K562 (cell line): ENCODE results near the gene TSPAN32. TPM values are rescaled to one million over a fixed set of nuclear protein-coding genes. Genes with fewer than 3 reads are reported as not detected.

Experiments
- ATAC-seq: fragments of 200-7000 bp; cut with Tn5 transposase; 3 replicates; pipeline ENCODE4 v1.9.1; 2020; ENCODE audit warnings: moderate library complexity
- BruUV-seq: library from RNA; stranded (reverse); fragments of 400-500 nt; replicated peaks from 2 replicates; lab custom pipeline; 2021; lab: Mats Ljungman, UMichigan
- CTCF ChIA-PET: fragments of 300-600 bp; formaldehyde crosslinking; extraction: SDS; loops from one replicate; lab custom pipeline; 2021; ENCODE audit warnings: low intra/inter-chr PET ratio; lab: Yijun Ruan, JAX
- POLR2A ChIA-PET: fragments of 300-600, 350-650 bp; sonication (Branson Sonifier 250); formaldehyde crosslinking; extraction: SDS; loops from one replicate; lab custom pipeline; 2021; ENCODE audit warnings: antibody characterized with exemption, inconsistent platforms; lab: Yijun Ruan, JAX
- DNase-seq, 4 experiments: peaks; one replicate each; pipeline versions ENCODE4 v3.0.0 to v3.0.0-alpha.2; 2011 to 2018; ENCODE audit warnings: low spot score in 3 of 4, mixed read lengths in 3 of 4; ENCODE audit errors: extremely low read depth in 1 of 4
- FAIRE-seq: peaks from 2 replicates; lab custom pipeline; 2011; peaks lifted over from hg19 to GRCh38; lab: Jason Lieb, UNC
- H2AFZ ChIP-seq: 2 replicates; pipeline ENCODE4 v1.6.0; 2011; ENCODE audit warnings: low read depth, low read length, control low read depth, inconsistent platforms
- H3K27ac ChIP-seq: fragments of 200-600 bp; 3 replicates; pipeline ENCODE4 v1.8.0; 2011; ENCODE audit warnings: low read depth, mild to moderate bottlenecking, control low read depth, inconsistent platforms, low read length, moderate library complexity, mixed read lengths; ENCODE audit errors: extremely low read depth
- H3K27me3 ChIP-seq, 2 experiments: fragments of 300-600 bp in 1 of 2; 2 replicates in 1 of 2; 3 replicates in 1 of 2; pipeline versions ENCODE4 v1.6.0 to v1.8.0; 2011; ENCODE audit warnings: inconsistent platforms in 2 of 2, low read length in 2 of 2, mild to moderate bottlenecking in 1 of 2, mixed read lengths in 1 of 2, moderate library complexity in 1 of 2; ENCODE audit not compliant: control insufficient read depth in 2 of 2, insufficient read depth in 2 of 2
- H3K36me3 ChIP-seq: fragments of 300-600 bp; 3 replicates; pipeline ENCODE4 v1.8.0; 2011; ENCODE audit warnings: mild to moderate bottlenecking, low read length, inconsistent platforms; ENCODE audit not compliant: control insufficient read depth, insufficient read depth
- H3K4me1 ChIP-seq, 2 experiments: fragments of 200-600 bp in 1 of 2; replicated peaks in 1 of 2; 2 replicates in 1 of 2; 3 replicates in 1 of 2; pipeline versions ENCODE4 v1.5.1 to v1.8.0; 2011; ENCODE audit warnings: inconsistent platforms in 2 of 2, low read length in 2 of 2, mild to moderate bottlenecking in 1 of 2, mixed read lengths in 1 of 2, moderate library complexity in 1 of 2; ENCODE audit not compliant: control insufficient read depth in 2 of 2, insufficient read depth in 2 of 2
- H3K4me2 ChIP-seq: 2 replicates; pipeline ENCODE4 v1.6.1; 2011; ENCODE audit warnings: low read length, control low read depth, inconsistent platforms, mixed read lengths; ENCODE audit not compliant: insufficient read depth
- H3K4me3 ChIP-seq: fragments of 200-600 bp; sonication (generic), shearing (Covaris generic); 2 replicates; pipeline ENCODE4 v1.5.1; 2016; ENCODE audit warnings: control low read depth, inconsistent platforms
- H3K79me2 ChIP-seq: fragments of 200-600 bp; 3 replicates; pipeline ENCODE4 v1.8.0; 2011; ENCODE audit warnings: low read length, inconsistent platforms; ENCODE audit not compliant: control insufficient read depth, insufficient read depth
- H3K9ac ChIP-seq, 2 experiments: 2 replicates each; pipeline versions ENCODE4 v1.6.0 to v1.6.1; 2011; ENCODE audit warnings: low read depth in 2 of 2, low read length in 2 of 2, control low read depth in 1 of 2, inconsistent platforms in 1 of 2, mild to moderate bottlenecking in 1 of 2, mixed read lengths in 1 of 2; ENCODE audit not compliant: insufficient read depth in 1 of 2
- H3K9me1 ChIP-seq: one replicate; pipeline ENCODE4 v1.6.0; 2011; ENCODE audit warnings: inconsistent platforms, mild to moderate bottlenecking, low read length, moderate library complexity; ENCODE audit not compliant: control insufficient read depth, insufficient read depth
- H3K9me3 ChIP-seq: replicated peaks from 2 replicates; pipeline ENCODE4 v1.5.1; 2011; ENCODE audit warnings: low read depth, low read length, inconsistent platforms; ENCODE audit not compliant: control insufficient read depth, insufficient read depth
- H4K20me1 ChIP-seq: replicated peaks from 2 replicates; pipeline ENCODE4 v1.6.1; 2011; ENCODE audit warnings: low read length, inconsistent platforms, mixed read lengths; ENCODE audit not compliant: control insufficient read depth, insufficient read depth
- FOXO4 ChIP-seq: fragments of 450-650 bp; formaldehyde crosslinking; IDR thresholded peaks from 2 replicates; pipeline ENCODE4 v1.4.0; 2020; ENCODE audit warnings: mild to moderate bottlenecking, moderate library complexity
- ZNF655 ChIP-seq: fragments of 250-450 bp; sonication (Bioruptor Pico); IDR thresholded peaks from 2 replicates; pipeline ENCODE4 v1.5.0; 2021
- WGBS: fragments of 100-300 bp; shearing (Covaris generic); methylation state at CpG from one replicate; pipeline ENCODE4 v1.1.6; 2016; ENCODE audit warnings: low coverage, mixed read lengths; ENCODE audit not compliant: insufficient coverage; ENCODE audit errors: missing lambda C conversion rate; 5-methylcytosine and 5-hydroxymethylcytosine counted together
- in situ Hi-C: fragments of 300-500 bp; cut with MboI; formaldehyde crosslinking; loops from 4 replicates; pipeline ENCODE4 v1.15.0; 2018; ENCODE audit warnings: inconsistent platforms, mixed read lengths
- intact Hi-C: fragments of 100-400 bp; cut with micrococcal nuclease; formaldehyde crosslinking; loops from 2 replicates; pipeline ENCODE4 v1.14.2; 2022
- polyA plus RNA-seq, 8 experiments: library from polyadenylated mRNA; depleted of rRNA in 4 of 8; stranded (reverse) in 5 of 8; unstranded in 3 of 8; fragments of >200 nt; fragmentation: Nextera tagmentation in 2 of 8; fragmentation: Illumina TruSeq in 1 of 8; extraction: Ambion mirVana in 2 of 8; extraction: Trizol in 1 of 8; gene quantifications; 2 replicates each; pipeline versions ENCODE4 v1.2.1 to v1.2.3, GENCODE V29; 2011 to 2014; ENCODE audit warnings: inconsistent platforms in 1 of 8, missing spikeins in 1 of 8
- total RNA-seq, 7 experiments: library from RNA; depleted of rRNA in 6 of 7; stranded (reverse); fragments of >200 nt in 6 of 7; fragmentation: Illumina TruSeq in 2 of 7; extraction: Trizol in 2 of 7; gene quantifications; 2 replicates each; pipeline versions ENCODE4 v1.2.1 to v1.2.3, GENCODE V29; 2011 to 2021; ENCODE audit warnings: low replicate concordance in 1 of 7

Gene TSPAN32
- total and polyA plus RNA-seq, 9 of the 15 experiments (the other 6 are each of a cell fraction or from before 2014, with no cell fraction given) = 0.21 to 7.3 (median 2.6) TPM

- no peaks in the 10 kb centered on the region for H3K79me2 ChIP-seq
- no TSS peak for BruUV-seq
- 12% methylated on average over 10 of the region's 10 CpGs for WGBS
- H3K9ac ChIP-seq = no peak overlapping the region
- no peak overlapping the region for H3K4me3 ChIP-seq
- H3K4me1 ChIP-seq = peaks cover 0 to 16% of the 10 kb centered on the region in 2 experiments; a peak in 2 of 5 replicates
- no peaks in the 10 kb centered on the region for H3K9me1 ChIP-seq
- intact Hi-C loops = no loop called here
- no peaks in the 10 kb centered on the region for H3K36me3 ChIP-seq
- FAIRE-seq (no peak), DNase-seq (no peak), ATAC-seq (no peak)
- no peak overlapping the region for H3K4me2 ChIP-seq
- no peak overlapping the region for H3K27ac ChIP-seq
- 0 out of 2 replicates have a peak, but pooled peaks have one; percentile 30 for TF ChIP-seq FOXO4 (CRISPR knock-in tag)
- TF ChIP-seq ZNF655 (CRISPR knock-in tag) = no peak
- no peaks in the 10 kb centered on the region for H4K20me1 ChIP-seq
- peaks cover 21 to 56% of the 10 kb centered on the region in 2 experiments; a peak in 4 of 5 replicates for H3K27me3 ChIP-seq
- in situ Hi-C loops = no loop called here
- ChIA-PET CTCF (no interaction called here), POLR2A (interaction anchor here (0.6 to 1.2 kb wide), 4 partner anchors 10 to 272 kb away, joined by 3 read pairs; no protein-coding TSS in a partner anchor)
- no peak overlapping the region for H2AFZ ChIP-seq
- H3K9me3 ChIP-seq = no peaks in the 10 kb centered on the region
Measured at GRCh38 chr11:2319791-2320472, 18.1 kb downstream of the TSPAN32 start.
